GM12875 (cell line): Measurements from ENCODE around the gene MRPL50.

Source experiments
- H3K4me3 ChIP-seq: one replicate; pipeline ENCODE4 v1.5.1; 2011; ENCODE audit warnings: low read depth, low read length, control low read depth
- TF ChIP-seq, protein P1 (sequence below): IDR thresholded peaks from 2 replicates; pipeline ENCODE4 v1.5.1; 2011; ENCODE audit warnings: low read depth, mild to moderate bottlenecking, control low read depth, inconsistent platforms, low read length, moderate library complexity, borderline replicate concordance; ENCODE audit not compliant: insufficient read depth

MRPL50 gene

DNA sequence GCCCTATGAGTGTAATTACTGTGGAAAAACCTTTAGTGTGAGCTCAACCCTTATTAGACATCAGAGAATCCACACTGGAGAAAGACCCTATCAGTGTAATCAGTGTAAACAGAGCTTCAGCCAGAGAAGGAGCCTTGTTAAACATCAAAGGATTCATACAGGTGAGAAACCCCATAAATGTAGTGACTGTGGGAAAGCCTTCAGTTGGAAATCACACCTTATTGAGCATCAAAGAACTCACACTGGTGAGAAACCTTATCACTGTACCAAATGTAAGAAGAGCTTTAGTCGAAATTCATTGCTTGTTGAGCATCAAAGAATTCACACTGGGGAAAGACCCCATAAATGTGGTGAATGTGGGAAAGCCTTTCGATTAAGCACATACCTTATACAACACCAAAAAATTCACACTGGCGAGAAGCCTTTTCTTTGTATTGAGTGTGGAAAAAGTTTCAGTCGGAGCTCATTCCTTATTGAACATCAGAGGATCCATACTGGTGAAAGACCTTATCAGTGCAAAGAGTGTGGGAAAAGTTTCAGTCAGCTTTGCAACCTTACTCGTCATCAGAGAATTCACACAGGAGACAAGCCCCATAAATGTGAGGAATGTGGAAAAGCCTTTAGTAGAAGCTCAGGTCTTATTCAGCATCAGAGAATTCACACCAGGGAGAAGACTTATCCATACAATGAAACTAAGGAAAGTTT, 10.1 kb upstream of the MRPL50 start:
- TF ChIP-seq, protein P1, sequence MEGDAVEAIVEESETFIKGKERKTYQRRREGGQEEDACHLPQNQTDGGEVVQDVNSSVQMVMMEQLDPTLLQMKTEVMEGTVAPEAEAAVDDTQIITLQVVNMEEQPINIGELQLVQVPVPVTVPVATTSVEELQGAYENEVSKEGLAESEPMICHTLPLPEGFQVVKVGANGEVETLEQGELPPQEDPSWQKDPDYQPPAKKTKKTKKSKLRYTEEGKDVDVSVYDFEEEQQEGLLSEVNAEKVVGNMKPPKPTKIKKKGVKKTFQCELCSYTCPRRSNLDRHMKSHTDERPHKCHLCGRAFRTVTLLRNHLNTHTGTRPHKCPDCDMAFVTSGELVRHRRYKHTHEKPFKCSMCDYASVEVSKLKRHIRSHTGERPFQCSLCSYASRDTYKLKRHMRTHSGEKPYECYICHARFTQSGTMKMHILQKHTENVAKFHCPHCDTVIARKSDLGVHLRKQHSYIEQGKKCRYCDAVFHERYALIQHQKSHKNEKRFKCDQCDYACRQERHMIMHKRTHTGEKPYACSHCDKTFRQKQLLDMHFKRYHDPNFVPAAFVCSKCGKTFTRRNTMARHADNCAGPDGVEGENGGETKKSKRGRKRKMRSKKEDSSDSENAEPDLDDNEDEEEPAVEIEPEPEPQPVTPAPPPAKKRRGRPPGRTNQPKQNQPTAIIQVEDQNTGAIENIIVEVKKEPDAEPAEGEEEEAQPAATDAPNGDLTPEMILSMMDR, result no peak
- H3K4me3 ChIP-seq, result no peak overlapping the region

DNA sequence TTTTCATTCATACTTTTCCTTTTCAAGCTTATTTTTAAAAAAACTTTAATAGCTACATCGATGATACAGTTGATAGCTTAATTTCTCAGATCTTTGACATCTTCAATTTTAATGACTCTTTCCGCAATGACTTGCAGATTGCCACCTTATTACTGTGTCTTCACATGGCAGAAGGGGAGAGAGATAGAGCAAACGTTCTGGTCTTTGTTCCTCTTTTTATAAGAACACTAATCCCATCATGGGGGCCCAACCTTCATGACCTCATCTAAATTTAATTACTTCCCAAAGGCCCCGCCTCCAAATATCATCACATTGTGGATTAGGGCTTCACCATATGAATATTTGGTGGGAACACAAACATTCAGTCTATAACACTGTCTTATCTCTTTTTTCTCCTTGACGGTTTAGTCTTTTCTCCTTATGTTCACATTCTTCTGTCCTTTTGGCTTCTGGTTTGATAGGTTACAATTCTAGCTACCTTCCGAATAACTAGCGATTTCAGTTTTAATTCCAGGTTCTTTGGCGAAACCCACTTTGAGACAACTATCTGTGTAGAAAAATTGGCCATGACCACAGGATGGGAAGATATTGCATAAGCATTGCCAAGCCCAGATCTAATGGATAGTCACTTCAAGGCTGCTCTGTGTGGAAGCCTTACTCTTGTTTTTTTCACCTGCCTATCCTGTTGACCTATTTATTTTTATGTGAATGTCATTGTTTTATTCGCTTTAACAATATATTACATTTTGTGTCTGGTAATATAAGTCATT, 5.3 kb upstream of the MRPL50 start:
- TF ChIP-seq, protein P1, result no peak
- no peak overlapping the region for H3K4me3 ChIP-seq

GRCh38 chr9:101400120-101400519, 1.7 kb upstream of the MRPL50 start:
- TF ChIP-seq, protein P1, result no peak
- H3K4me3 ChIP-seq, result no peak overlapping the region

- TF ChIP-seq, protein P1, result no peak
- H3K4me3 ChIP-seq, result peak overlapping the region; percentile 57
These were observed 1.2 kb upstream of the MRPL50 start for GRCh38 chr9:101399643-101399970.

GRCh38 chr9:101398930-101399642, 668 bp upstream of the MRPL50 start:
- TF ChIP-seq, protein P1, result no peak
- peak overlapping the region; percentile 57 for H3K4me3 ChIP-seq

- H3K4me3 ChIP-seq, result peak overlapping the region; percentile 56
- TF ChIP-seq, protein P1, result no peak
These were observed 711 bp downstream of the MRPL50 start for GRCh38 chr9:101397746-101398067.

GRCh38 chr9:101394687-101395086, 3.7 kb downstream of the MRPL50 start:
- TF ChIP-seq, protein P1, result no peak
- no peak overlapping the region for H3K4me3 ChIP-seq
